Measurements from ENCODE around the gene ZNF672. TPM values are rescaled to one million over a fixed set of nuclear protein-coding genes. Genes with fewer than 3 reads are reported as not detected.

The ZNF672 gene
- total RNA-seq, 4 donors from 2014 or later: 25.5 to 40.8 (median 26.8) TPM

DNA sequence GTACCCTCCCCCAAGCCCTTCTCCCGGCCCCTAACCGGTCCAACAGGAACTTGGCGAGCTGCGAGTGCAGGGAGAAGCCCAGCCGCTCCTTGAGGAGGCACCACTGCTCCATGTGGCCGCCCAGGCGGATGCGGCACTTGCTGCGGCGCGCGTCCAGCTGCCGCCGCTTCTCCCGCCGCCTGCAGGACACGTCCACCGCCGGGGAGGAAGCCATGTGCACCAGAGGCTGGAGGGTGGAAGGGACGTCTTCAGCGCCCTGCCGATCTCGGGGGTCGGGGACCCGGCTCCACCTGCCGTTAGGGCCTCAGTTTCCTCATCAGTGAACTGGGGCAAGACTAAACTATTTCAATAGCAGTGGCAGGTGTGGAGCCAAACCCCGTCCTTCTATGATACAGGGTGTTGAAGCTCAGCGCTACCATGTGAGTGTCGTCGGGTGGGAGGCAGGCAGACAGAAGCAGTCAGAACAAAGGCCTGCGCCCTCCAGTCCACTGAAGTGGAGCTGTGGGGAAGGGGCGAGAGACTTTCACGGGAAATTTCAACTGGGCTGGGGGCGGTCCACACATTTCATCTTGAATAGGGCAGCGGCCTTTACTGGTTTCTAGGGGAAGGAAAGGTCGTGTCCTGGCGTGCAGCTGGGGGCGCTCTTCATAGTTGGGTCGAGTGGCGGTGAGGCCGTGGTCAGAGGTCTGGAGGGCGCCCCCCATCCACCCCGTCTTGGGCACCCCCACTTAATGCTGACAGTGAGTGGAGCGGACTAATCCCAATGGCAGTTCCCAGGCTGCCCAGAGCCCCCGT lies 20.3 kb downstream of the ZNF672 start:
- TF ChIP-seq, protein P1, sequence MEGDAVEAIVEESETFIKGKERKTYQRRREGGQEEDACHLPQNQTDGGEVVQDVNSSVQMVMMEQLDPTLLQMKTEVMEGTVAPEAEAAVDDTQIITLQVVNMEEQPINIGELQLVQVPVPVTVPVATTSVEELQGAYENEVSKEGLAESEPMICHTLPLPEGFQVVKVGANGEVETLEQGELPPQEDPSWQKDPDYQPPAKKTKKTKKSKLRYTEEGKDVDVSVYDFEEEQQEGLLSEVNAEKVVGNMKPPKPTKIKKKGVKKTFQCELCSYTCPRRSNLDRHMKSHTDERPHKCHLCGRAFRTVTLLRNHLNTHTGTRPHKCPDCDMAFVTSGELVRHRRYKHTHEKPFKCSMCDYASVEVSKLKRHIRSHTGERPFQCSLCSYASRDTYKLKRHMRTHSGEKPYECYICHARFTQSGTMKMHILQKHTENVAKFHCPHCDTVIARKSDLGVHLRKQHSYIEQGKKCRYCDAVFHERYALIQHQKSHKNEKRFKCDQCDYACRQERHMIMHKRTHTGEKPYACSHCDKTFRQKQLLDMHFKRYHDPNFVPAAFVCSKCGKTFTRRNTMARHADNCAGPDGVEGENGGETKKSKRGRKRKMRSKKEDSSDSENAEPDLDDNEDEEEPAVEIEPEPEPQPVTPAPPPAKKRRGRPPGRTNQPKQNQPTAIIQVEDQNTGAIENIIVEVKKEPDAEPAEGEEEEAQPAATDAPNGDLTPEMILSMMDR (IDR thresholded peaks at IDR 0.05): no peak
- DNase-seq (ENCODE audit: low spot score): no peak
- ATAC-seq (ENCODE audit: low FRiP score): peak; percentile 56

DNA sequence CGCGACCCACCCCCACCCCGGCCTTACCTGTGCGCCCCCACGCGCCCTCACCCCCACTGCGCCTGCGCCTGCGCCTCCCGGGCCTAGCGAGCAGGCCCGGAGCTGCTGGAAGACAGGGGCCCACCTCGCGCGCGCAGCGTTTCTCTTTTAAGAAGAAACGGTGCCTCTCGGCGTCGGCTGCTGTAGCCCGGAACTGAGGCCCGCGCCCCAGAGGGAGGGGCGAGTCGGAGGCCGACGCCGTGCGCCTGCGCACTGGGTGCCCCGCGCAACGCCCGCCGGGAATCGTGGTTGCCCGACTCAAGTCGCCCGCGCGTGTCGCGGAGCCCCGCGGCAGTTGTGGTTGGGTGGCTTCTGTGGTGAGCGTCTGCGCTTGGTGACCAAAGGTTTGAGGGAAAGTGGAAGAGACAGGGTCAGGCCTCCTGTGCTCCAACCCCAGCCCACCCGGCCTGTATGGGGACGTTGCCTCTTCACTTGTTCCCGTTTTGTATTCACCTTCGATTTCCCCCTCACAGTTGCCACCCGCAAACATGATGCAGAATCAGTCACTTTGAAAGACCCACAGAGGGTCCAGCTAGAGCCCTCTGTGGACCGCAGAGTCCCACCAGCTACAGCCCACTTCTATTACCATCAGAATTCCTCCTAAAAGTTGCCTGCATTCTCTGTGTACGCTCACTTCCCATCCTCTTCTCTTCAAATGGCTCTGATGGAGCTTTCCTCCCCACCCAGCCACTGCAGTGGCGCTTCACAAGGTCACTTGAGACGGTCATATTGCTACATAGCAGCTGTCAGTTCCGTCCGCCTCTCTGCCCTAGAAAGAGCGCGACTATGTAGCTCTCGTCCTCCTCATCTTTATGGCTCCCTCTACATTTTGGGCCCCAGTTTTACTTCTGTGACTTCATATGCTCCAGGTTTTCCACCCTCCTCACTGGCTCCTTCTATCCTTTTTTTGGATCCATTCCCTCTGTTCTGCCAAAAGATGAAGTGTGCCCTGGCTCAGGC lies 21.2 kb downstream of the ZNF672 start, which contains the start of gene ZNF692:
ZNF692 (minus strand) TSS at position 195 of the 999 bp plus-strand sequence. CDS start 776 bp downstream, outside the sequence.
- TF ChIP-seq, protein P1 (IDR thresholded peaks at IDR 0.05): no peak
- ATAC-seq (ENCODE audit: low FRiP score) (peak; percentile 92), DNase-seq (ENCODE audit: low spot score) (peak; percentile 85)

DNA sequence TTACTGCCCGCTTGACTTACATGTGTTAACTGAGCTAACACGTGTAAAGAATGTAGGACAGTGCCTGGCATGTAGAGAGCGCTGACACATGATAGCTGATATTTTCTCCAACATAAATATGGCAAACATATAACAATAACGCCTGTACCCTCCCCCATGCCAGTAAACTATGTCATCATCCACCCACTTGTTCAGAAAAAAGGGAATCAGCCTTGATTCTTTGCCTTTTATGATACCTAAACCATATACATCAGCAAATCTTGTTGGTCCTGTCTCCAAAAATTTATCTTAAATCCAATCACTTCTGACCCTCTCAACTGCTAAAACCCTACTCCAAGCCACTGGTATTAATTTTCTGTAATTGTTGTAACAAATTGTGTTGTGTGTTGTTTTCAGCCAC lies 22.0 kb downstream of the ZNF672 start:
- no peak for DNase-seq (ENCODE audit: low spot score)
- TF ChIP-seq, protein P1 (IDR thresholded peaks at IDR 0.05): no peak
- ATAC-seq (ENCODE audit: low FRiP score): no peak

DNA sequence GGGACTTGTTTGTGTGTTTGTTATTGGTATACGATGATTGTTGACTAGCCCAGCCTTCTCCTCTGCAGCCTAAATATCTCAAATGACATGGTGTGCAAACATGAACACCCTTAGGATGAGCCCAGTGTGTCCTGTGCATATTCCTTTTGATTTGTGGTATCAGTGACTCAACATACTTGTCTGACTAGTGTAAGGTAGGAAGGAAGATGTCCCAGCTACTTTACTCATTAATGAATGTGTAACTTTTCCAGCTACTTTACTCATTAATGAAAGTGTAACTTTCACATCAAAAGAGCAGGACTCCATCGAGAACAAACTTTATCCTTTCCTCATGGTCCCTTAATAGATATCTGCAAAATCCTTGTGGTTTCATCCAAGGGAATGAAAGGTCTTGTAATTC lies 23.6 kb downstream of the ZNF672 start:
- TF ChIP-seq, protein P1 (IDR thresholded peaks at IDR 0.05): no peak
- ATAC-seq (ENCODE audit: low FRiP score) (no peak), DNase-seq (ENCODE audit: low spot score) (no peak)

DNA sequence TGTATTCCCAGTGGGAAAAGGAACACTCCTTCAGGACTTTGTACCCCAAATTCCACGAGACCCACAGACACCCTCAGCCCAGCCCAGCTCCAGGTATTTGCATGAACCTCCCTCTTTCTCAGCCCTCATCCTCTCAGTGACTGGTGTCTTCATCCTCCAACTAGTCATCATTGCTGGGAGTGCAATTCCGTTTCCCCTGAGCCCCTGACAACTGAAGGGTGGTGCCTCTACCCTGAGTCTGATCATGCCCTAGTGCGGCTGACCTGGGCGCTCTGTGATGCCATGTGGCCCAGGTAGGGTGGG lies 24.6 kb downstream of the ZNF672 start:
- no peak for DNase-seq (ENCODE audit: low spot score)
- no peak for ATAC-seq (ENCODE audit: low FRiP score)
- TF ChIP-seq, protein P1 (IDR thresholded peaks at IDR 0.05): no peak

DNA sequence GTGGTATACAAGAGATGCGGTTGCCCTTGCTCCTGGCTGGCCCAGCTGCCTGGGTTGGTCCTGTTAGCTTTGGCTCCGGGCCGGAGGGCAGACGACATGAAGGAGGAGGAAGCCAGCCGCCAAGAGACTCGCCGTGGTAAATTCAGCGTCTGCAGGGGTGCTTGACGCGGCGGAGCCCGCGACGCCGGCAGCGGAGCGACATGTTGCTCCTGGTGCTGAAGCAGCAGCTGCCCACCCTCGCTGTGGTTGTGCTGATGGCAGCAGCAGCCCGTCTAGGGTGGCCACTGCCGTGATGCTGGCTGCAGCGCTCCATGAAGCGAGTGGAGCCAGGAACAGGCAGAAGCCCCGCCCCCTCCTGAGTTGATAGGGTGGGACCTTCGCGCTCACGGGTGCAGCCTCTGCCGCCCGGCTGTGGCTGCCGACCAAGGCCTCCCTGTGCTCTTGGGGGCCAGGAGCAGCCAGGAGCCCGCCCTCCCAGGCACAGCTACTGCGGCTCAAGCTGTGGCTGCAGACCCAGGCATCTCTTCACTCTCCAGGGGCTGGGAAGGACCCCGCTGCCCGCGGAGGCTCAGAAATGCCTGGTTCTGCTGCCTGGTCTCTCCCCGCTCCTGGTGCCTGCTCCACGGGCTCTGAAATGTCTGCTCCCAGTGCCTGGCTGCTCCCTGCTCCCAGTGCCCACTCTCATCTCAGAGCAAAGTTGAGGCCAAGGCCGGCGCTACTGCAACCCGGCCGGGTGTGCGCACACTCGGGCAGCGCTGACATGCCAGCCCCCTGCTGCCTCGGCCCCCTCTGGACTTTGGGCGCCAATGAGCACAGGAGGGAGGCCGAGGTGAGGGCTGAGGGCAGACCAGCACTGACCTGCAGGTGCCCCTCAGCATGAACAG lies 25.2 kb downstream of the ZNF672 start:
- peak; percentile 74 for DNase-seq (ENCODE audit: low spot score)
- TF ChIP-seq, protein P1 (IDR thresholded peaks at IDR 0.05): no peak
- ATAC-seq (ENCODE audit: low FRiP score): peak; percentile 72
